MCF 10A (cell line): ENCODE results near the gene CCL8. TPM values are rescaled to one million over a fixed set of nuclear protein-coding genes. Genes with fewer than 3 reads are reported as not detected.

Source experiments
- BruUV-seq: library from RNA; stranded (reverse); fragments of 400-500 nt; replicated peaks from 2 replicates; lab custom pipeline; 2021; lab: Mats Ljungman, UMichigan
- CTCF ChIA-PET: fragments of 300-600 bp; sonication (Branson Sonifier 250); formaldehyde crosslinking; extraction: SDS; loops from one replicate; lab custom pipeline; 2021; ENCODE audit warnings: antibody characterized with exemption, inconsistent platforms; lab: Yijun Ruan, JAX
- POLR2A ChIA-PET: fragments of 300-600, 350-650 bp; sonication (Branson Sonifier 250); formaldehyde crosslinking; extraction: SDS; loops from one replicate; lab custom pipeline; 2020; ENCODE audit warnings: antibody characterized with exemption, inconsistent platforms; lab: Yijun Ruan, JAX
- DNase-seq: peaks from one replicate; pipeline ENCODE4 v3.0.0-alpha.2; 2018; ENCODE audit not compliant: unreplicated experiment
- H3K27ac Mint-ChIP-seq: one replicate; pipeline ENCODE4 v1.8.0; 2022; ENCODE audit warnings: mild to moderate bottlenecking, low read depth, mixed read lengths; ENCODE audit not compliant: unreplicated experiment
- H3K27me3 Mint-ChIP-seq: one replicate; pipeline ENCODE4 v1.8.0; 2022; ENCODE audit warnings: mixed read lengths; ENCODE audit not compliant: insufficient read depth, unreplicated experiment
- H3K36me3 Mint-ChIP-seq: one replicate; pipeline ENCODE4 v1.8.0; 2022; ENCODE audit warnings: mild to moderate bottlenecking, moderate library complexity, mixed read lengths; ENCODE audit not compliant: insufficient read depth, unreplicated experiment
- H3K4me1 Mint-ChIP-seq: one replicate; pipeline ENCODE4 v1.8.0; 2022; ENCODE audit warnings: mixed read lengths; ENCODE audit not compliant: insufficient read depth, unreplicated experiment
- H3K4me3 Mint-ChIP-seq: one replicate; pipeline ENCODE4 v1.8.0; 2022; ENCODE audit warnings: mild to moderate bottlenecking, moderate library complexity, mixed read lengths; ENCODE audit not compliant: unreplicated experiment
- H3K9me3 Mint-ChIP-seq: one replicate; pipeline ENCODE4 v1.8.0; 2022; ENCODE audit warnings: mixed read lengths; ENCODE audit not compliant: unreplicated experiment
- intact Hi-C: fragments of 100-400 bp; cut with micrococcal nuclease; formaldehyde crosslinking; loops from 2 replicates; pipeline ENCODE4 v1.14.1; 2022
- total RNA-seq: library from RNA; stranded (reverse); gene quantifications from 2 replicates; pipeline ENCODE4 v1.2.3, GENCODE V29; 2022
- TF ChIP-seq, protein P1 (sequence below): fragments of 200-600 bp; IDR thresholded peaks from one replicate; pipeline ENCODE4 v1.8.0; 2022; ENCODE audit warnings: antibody characterized with exemption, mild to moderate bottlenecking; ENCODE audit not compliant: unreplicated experiment

The CCL8 gene
- total RNA-seq, 1 experiment from 2014 or later = not detected

DNA sequence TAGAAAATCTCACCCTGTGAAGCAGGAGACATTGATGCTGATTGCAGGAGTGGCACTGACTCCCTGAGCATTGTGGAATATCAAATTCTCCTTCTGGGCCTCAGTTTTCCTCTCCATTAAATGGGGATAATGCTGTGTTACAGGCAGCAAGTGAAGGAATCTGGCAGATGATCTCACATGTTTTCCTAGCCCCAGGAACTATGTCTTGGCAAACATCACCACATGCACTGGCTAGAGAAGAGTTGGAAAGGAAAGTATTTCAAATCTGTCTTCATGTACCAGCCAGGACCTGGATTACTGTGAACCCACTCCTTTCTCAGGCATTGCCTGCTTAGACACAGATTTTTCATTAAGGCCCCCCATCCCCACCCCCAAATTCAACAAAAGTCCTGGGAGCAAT, 13.6 kb upstream of the CCL8 start:
- Mint-ChIP-seq H3K36me3 (no peaks in the 10 kb centered on the region), H3K27me3 (no peaks in the 10 kb centered on the region), H3K4me3 (no peak overlapping the region), H3K27ac (no peak overlapping the region), H3K4me1 (peaks cover 5% of the 10 kb centered on the region), H3K9me3 (no peaks in the 10 kb centered on the region)
- intact Hi-C loops = loop anchor here (1.0 kb wide), 2 partner anchors 56 to 105 kb away; no protein-coding TSS in a partner anchor
- no peak for DNase-seq
- ChIA-PET CTCF (interaction anchor here (0.6 to 2.4 kb wide), 7 partner anchors 14 to 106 kb away, joined by 3 to 13 read pairs (median 5); partner anchors contain the start of gene CCL8), POLR2A (no interaction called here)
- no TSS peak for BruUV-seq
- TF ChIP-seq, protein P1, sequence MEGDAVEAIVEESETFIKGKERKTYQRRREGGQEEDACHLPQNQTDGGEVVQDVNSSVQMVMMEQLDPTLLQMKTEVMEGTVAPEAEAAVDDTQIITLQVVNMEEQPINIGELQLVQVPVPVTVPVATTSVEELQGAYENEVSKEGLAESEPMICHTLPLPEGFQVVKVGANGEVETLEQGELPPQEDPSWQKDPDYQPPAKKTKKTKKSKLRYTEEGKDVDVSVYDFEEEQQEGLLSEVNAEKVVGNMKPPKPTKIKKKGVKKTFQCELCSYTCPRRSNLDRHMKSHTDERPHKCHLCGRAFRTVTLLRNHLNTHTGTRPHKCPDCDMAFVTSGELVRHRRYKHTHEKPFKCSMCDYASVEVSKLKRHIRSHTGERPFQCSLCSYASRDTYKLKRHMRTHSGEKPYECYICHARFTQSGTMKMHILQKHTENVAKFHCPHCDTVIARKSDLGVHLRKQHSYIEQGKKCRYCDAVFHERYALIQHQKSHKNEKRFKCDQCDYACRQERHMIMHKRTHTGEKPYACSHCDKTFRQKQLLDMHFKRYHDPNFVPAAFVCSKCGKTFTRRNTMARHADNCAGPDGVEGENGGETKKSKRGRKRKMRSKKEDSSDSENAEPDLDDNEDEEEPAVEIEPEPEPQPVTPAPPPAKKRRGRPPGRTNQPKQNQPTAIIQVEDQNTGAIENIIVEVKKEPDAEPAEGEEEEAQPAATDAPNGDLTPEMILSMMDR = no peak

DNA sequence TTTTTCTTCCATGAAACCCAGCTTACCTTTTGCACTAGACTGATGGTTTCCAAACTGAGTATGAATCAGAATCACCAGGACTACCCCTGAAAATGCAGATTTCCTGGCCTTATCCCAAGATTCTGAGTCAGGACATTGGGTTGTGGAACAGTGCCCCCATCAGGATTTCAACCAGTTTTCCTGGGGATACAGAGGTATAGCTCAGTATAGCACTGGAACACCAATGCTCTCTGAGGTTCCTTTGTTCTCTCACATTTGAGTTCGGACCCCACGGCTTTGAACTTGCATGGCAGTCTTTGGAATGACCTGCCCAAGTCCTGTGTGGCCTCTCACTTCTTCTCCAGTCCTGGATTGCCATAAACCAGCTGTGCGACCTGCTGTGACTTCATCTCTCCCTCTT, 12.8 kb upstream of the CCL8 start:
- H3K4me1 Mint-ChIP-seq = peaks cover 5% of the 10 kb centered on the region
- DNase-seq = peak; percentile 3
- ChIA-PET POLR2A (no interaction called here), CTCF (interaction anchor here (0.6 to 1.3 kb wide), 7 partner anchors 13 to 139 kb away, joined by 3 to 13 read pairs (median 4); partner anchors contain the start of gene CCL8)
- no peak overlapping the region for H3K27ac Mint-ChIP-seq
- TF ChIP-seq, protein P1 = peak; percentile 32
- no peaks in the 10 kb centered on the region for H3K36me3 Mint-ChIP-seq
- intact Hi-C loops = loop anchor here (1.0 kb wide), 2 partner anchors 55 to 106 kb away; no protein-coding TSS in a partner anchor
- H3K4me3 Mint-ChIP-seq = no peak overlapping the region
- no TSS peak for BruUV-seq
- H3K9me3 Mint-ChIP-seq = no peaks in the 10 kb centered on the region
- H3K27me3 Mint-ChIP-seq = no peaks in the 10 kb centered on the region

DNA sequence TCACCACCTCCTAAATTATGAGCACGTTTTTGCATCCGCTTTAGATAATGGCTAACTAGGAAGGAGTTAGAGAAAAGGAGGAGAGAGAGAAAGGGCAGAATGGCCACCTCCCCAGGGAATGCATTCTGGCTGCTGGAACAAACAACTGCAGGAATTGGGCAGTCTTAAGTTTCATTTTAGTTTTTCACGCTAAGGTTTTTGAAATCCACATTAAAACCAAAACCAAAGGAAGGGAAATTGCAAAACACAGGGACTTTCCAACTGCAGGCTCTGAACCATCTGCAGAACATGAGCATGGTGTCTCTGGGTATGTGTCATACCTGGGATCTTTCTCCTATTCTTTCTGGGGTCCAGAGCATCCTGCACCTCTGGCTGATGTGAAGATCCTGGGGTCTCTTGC, 12.1 kb upstream of the CCL8 start:
- no peaks in the 10 kb centered on the region for H3K9me3 Mint-ChIP-seq
- TF ChIP-seq, protein P1 = no peak
- no peaks in the 10 kb centered on the region for H3K27me3 Mint-ChIP-seq
- no peaks in the 10 kb centered on the region for H3K36me3 Mint-ChIP-seq
- ChIA-PET POLR2A (no interaction called here), CTCF (interaction anchor here (0.7 to 1.3 kb wide), 4 partner anchors 12 to 107 kb away, joined by 3 to 13 read pairs (median 4); partner anchors contain the start of gene CCL8)
- no peak overlapping the region for H3K4me3 Mint-ChIP-seq
- DNase-seq = no peak
- BruUV-seq = no TSS peak
- no peak overlapping the region for H3K27ac Mint-ChIP-seq
- intact Hi-C loops = no loop called here
- H3K4me1 Mint-ChIP-seq = peaks cover 5% of the 10 kb centered on the region

DNA sequence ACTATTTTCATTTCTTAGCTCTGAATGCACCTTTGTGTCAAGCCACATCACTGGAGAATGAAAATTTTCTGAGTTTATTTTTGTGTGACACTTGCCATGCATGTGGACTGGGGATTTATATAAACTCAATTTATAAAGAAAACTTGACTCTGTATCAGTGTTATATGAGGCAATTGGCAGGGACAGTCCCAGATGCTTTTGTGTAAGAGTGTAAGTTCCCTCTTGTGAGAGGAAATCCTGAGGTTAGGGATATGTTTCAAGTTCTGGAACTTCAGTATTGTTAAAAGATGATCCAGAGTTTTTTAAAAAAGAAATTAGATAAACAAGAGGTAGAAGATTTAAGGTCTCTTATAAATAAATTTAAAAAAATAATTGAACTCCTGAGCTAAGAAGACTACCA, 10.9 kb upstream of the CCL8 start:
- H3K4me1 Mint-ChIP-seq = peaks cover 5% of the 10 kb centered on the region
- ChIA-PET CTCF (interaction anchor here (1.3 to 1.5 kb wide), 2 partner anchors 53 to 108 kb away, joined by 3 read pairs; no protein-coding TSS in a partner anchor), POLR2A (no interaction called here)
- no TSS peak for BruUV-seq
- no peak overlapping the region for H3K4me3 Mint-ChIP-seq
- H3K27me3 Mint-ChIP-seq = no peaks in the 10 kb centered on the region
- TF ChIP-seq, protein P1 = no peak
- no peak overlapping the region for H3K27ac Mint-ChIP-seq
- no peaks in the 10 kb centered on the region for H3K9me3 Mint-ChIP-seq
- DNase-seq = no peak
- intact Hi-C loops = no loop called here
- no peaks in the 10 kb centered on the region for H3K36me3 Mint-ChIP-seq
